Suppressor macrophage treated with lipopolysaccharide for 4 hours (primary cell): ENCODE results near the gene GPR137C.

Experiments used
- DNase-seq: peaks from one replicate; pipeline ENCODE4 v3.0.0-alpha.2; 2020

GPR137C gene

GRCh38 chr14:52575858-52576257 lies 23.2 kb downstream of the GPR137C start:
- DNase-seq, result no peak

GRCh38 chr14:52583544-52583943 lies 30.9 kb downstream of the GPR137C start:
- DNase-seq, result no peak

DNA sequence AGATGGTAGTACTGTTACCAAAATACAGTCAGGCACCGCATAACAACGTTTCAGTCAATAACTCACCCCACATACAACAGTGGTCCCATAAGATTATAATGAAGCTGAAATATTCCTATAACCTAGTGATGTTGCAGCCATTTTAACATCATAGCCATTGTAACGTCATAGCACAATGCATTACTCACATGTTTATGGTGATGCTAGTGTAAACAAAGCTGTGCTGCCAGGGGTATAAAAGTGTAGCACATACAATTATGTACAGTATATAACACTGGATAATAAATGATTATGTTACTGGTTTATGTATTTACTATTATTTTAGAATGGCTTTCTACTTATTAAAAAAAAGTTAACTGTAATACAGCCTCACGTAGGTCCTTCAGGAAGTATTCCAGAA lies 37.0 kb downstream of the GPR137C start:
- DNase-seq, result no peak

GRCh38 chr14:52590318-52590717 lies 37.7 kb downstream of the GPR137C start:
- DNase-seq, result no peak

GRCh38 chr14:52596320-52596719 lies 43.7 kb downstream of the GPR137C start:
- no peak for DNase-seq

DNA sequence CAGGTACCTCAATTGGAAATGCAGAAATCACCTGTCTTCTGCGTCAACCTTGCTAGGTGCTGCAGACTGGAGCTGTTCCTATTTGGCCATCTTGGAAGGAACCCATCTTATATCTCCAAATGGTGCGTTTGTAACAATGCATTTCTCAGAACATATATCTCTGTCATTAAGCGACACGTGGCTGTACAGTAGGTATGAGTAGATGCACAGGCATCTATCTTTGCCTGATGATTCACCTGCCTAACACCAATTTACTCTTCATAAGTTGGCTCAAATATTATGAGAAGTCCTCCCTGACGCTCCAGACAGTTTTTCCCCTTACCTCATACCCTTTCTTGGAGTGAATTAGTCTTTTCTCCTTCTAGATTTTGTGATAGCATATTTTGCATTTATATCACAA lies 44.2 kb downstream of the GPR137C start:
- no peak for DNase-seq

DNA sequence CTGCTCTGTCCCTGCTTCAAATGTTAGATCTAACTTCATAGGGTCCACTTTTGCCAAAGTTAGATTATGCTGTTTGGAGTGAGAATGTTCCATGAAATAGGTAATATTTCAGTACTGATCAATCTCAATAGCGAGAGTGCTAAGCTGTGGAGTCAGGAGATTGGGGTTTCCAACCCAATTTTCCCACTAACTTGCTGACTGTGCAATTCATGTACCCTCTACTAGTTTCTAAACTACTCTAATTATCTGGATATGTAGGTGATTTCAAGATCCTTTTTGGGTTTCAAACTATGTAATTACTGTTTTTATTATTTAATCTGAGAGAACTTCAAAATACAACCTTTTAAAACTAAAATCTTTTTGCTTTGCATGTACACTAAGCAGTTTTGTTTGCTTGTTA lies 45.9 kb downstream of the GPR137C start:
- DNase-seq, result no peak

- no peak for DNase-seq
Observed at GRCh38 chr14:52599974-52600373, 47.3 kb downstream of the GPR137C start.

DNA sequence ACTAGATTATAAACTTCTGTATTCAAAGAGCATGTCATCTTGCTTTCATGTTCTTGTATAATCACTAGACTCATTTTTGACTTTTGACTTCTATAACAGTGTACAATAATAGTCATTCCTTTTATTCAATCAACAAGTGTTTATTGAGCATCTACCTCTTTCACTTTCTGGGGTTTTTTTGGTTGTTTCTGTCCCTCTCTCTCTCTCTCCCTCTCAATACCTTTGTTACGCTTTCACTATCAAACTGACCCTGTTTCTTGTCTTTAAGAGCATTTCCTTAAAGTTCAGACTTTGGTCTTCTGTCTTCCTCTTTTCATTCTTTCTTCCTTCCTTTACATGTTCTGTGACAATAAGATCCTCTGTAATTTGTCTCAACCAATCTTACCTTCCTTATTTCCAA lies 49.5 kb downstream of the GPR137C start:
- peak; percentile 0 for DNase-seq

GRCh38 chr14:52607061-52607460 lies 54.4 kb downstream of the GPR137C start:
- no peak for DNase-seq

DNA sequence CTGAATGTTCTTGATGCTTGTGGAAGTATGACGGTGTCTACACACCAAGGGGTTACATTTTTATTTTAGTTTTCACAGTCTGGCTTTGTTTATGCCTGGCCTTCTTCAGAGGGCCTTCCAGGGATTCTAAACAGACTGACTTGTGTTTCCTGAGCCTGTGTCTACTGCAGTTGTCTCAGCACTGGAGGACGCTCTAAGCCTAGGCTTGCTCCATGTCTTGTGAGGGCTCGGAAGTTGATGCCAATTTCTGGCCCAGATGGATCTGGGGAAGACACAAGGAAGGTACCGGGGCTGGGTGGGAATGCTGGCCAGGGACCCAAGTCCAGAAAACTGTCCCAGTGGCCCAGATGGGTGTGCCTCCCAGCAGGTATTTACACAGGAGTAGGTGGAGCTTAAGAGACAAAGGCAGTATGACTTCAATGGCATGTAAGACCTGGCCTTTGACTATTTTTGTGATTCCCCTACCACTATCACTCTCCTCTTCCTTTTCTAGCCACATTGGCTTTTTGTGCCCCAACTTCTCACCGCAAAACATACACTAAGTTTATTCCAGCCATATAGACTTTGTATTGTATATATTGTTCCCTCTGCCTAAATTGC lies 56.9 kb downstream of the GPR137C start:
- DNase-seq, result no peak

DNA sequence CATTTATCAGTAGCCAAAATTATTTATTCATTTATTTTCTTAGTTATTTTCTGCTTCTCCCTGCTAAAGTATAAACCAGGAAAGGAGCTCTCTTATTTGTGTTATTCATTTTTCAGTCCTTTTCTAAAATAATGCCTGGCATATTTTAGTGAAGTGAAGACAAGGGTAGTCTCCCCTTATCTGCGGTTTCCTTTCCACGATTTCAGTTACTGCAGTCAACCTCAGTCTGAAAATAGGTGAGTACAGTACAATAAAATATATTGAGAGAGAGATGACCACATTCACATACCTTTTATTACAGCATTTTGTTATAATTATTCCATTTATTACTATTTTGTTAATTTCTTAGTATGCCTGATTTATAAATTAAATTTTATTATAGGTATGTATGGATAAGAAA lies 57.6 kb downstream of the GPR137C start:
- no peak for DNase-seq

DNA sequence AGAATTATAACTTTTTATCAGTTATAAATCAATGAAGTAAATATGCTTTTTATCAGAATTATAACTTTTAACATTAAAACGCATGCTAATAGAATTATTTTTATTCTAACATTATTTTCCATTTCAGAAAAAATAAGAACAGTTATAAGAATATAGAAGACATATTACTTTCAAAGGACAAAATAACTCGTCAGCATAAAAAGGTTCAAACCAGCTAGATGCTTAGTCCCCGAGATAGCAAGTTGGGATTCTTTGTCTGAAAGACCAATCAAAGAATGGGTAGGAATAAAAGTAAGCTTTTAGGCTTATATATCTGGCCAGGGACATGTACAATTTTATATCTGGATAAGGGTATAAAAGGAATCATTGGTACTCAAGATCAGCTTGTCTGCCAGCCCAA lies 66.0 kb downstream of the GPR137C start:
- no peak for DNase-seq

GRCh38 chr14:52619687-52620086 lies 67.1 kb downstream of the GPR137C start:
- DNase-seq, result no peak

DNA sequence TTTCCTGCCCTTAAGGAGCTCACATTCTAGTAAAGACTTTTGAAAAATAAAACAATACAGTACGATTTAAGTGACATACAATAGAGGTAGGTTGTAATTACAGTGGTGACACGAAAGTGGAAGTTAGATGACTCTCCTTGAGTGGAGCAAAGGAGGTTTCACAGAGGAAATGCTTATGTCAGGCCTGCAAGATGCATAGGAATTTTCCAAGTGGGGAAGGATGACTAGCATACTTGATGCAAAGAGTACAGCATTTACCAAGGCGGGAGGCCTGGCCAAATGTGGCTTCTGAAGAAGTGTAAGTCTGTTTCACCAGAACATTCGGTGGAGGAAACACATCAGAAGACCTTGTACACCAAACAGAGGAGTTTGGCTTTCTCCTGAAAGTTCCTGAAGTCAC lies 87.5 kb downstream of the GPR137C start:
- peak; percentile 39 for DNase-seq

DNA sequence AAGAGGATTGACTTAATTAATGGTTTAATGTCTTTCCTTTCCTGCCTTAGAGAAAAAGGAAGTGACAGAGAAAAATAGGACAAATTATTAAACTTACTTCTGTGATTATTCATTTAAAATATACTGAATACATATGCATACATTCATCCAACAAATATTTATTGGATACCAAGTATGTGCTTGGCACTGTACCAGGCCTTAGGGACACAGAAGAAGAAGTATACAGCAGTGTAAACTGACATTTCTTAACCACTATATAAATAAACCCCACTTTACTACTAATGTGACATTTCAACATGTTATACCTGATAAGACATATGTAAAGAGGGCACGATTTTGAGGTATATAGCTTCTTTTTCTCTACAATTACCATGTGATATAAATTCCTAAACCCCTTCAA lies 89.1 kb downstream of the GPR137C start:
- no peak for DNase-seq

GRCh38 chr14:52649511-52649910 lies 96.9 kb downstream of the GPR137C start:
- no peak for DNase-seq

- DNase-seq, result no peak
Observed at GRCh38 chr14:52650774-52651173, 98.1 kb downstream of the GPR137C start.

- no peak for DNase-seq
Observed at GRCh38 chr14:52656905-52657304, 104.3 kb downstream of the GPR137C start.

DNA sequence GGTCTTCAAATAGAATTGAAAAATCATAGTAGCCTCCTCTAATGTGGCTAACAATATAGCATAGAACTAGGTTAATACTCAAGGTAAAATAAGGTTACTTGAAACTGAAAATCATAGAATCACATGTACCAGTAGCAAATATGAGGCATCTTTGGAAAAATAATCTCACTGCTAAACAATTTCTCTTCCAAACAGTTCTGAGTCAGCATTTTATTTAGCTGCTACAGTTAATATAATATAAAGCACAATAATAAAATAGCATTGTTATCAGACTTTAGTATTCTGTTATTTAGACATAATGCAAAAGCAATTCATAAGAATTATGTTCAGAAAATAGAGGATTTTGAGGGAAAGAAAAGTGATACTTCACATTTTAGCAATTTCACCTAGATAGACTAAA lies 107.7 kb downstream of the GPR137C start:
- no peak for DNase-seq

GRCh38 chr14:52660832-52661231 lies 108.2 kb downstream of the GPR137C start:
- no peak for DNase-seq

GRCh38 chr14:52661314-52661713 lies 108.7 kb downstream of the GPR137C start:
- no peak for DNase-seq

DNA sequence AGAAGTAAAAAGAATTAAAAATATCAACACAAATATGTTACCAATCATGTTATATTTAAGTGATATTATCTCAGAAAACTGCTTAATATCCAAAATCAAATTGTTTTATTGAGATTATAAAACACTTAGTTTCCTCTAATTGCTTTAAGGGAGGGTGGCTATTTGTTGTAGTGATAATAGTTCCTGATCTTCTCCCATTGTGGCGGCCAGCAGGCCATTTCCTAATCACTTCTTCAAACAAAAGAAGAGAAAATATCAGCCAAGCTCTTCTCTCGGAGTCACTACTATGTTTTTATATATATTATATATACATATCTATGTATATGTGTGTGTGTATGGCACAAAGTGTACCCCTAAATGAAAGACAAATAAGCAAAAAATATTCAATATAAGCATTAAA lies 111.2 kb downstream of the GPR137C start:
- DNase-seq, result no peak

- no peak for DNase-seq
Observed at GRCh38 chr14:52678591-52678990, 126.0 kb downstream of the GPR137C start.

- no peak for DNase-seq
Observed at GRCh38 chr14:52683985-52684520, 131.4 kb downstream of the GPR137C start.
